ENCODE measurements around the gene CACNA1I. TPM values are rescaled to one million over a fixed set of nuclear protein-coding genes. Genes with fewer than 3 reads are reported as not detected.
A peak's percentile ranks its signal among the peaks of the same experiment; 100 is the strongest.

CACNA1I gene
- total RNA-seq, 1 experiment from 2014 or later: 2.1 TPM

GRCh38 chr22:39522567-39523300, 47.8 kb upstream of the CACNA1I start (continued):
- no peak for TF ChIP-seq NFE2L1 (CRISPR knock-in tag; IDR thresholded peaks at IDR 0.05)
- TF ChIP-seq MLX (CRISPR knock-in tag; IDR thresholded peaks at IDR 0.05): 0 out of 2 replicates have a peak, but pooled peaks have one; percentile 36
- TF ChIP-seq NFATC4 (CRISPR knock-in tag; IDR thresholded peaks at IDR 0.05): peak; percentile 83; the same call in 1 of the 2 replicates
- no peak for TF ChIP-seq AFF4 (CRISPR knock-in tag; IDR thresholded peaks at IDR 0.05; ENCODE audit: borderline replicate concordance)
- TF ChIP-seq ZNF416 (CRISPR knock-in tag; IDR thresholded peaks at IDR 0.05): peak; percentile 81; the same call in 1 of the 2 replicates
- no peak for TF ChIP-seq ZNF232 (CRISPR knock-in tag; IDR thresholded peaks at IDR 0.05)
- TF ChIP-seq RORB (CRISPR knock-in tag; IDR thresholded peaks at IDR 0.05): peak; percentile 83; the same call in 1 of the 2 replicates
- no peak for TF ChIP-seq ZNF281 (CRISPR knock-in tag; IDR thresholded peaks at IDR 0.05)
- TF ChIP-seq ATF3 (CRISPR knock-in tag; conservative IDR thresholded peaks at IDR 0.05): no peak
- peak; percentile 73; the same call in 1 of the 2 replicates for TF ChIP-seq AR (CRISPR knock-in tag; IDR thresholded peaks at IDR 0.05)
- no peak for TF ChIP-seq NR3C1 (CRISPR knock-in tag; conservative IDR thresholded peaks at IDR 0.05; ENCODE audit: low read depth)
- TF ChIP-seq ZNF121 (CRISPR knock-in tag; IDR thresholded peaks at IDR 0.05): no peak
- no peak for TF ChIP-seq E2F4 (CRISPR knock-in tag; IDR thresholded peaks at IDR 0.05; ENCODE audit: borderline replicate concordance, low read depth)
- TF ChIP-seq ERG (CRISPR knock-in tag; IDR thresholded peaks at IDR 0.05): peak; percentile 93
- no peak for TF ChIP-seq ATF2 (CRISPR knock-in tag; IDR thresholded peaks at IDR 0.05; ENCODE audit: borderline replicate concordance, low read depth)
- no peak for TF ChIP-seq ZNF423 (CRISPR knock-in tag; IDR thresholded peaks at IDR 0.05)
- TF ChIP-seq ETV6 (CRISPR knock-in tag; IDR thresholded peaks at IDR 0.05): 0 out of 2 replicates have a peak, but pooled peaks have one; percentile 15
